NB4 (cell line): Measurements from ENCODE around the gene OTOF.

Experiments
- CTCF ChIP-seq: IDR thresholded peaks from one replicate; pipeline ENCODE4 v1.5.1; 2012; ENCODE audit warnings: low read depth, low read length
- MYC ChIP-seq: IDR thresholded peaks from 2 replicates; pipeline ENCODE4 v1.6.1; 2011; ENCODE audit warnings: low read depth, low read length
- POLR2A ChIP-seq: IDR thresholded peaks from 2 replicates; pipeline ENCODE4 v1.6.1; 2011; ENCODE audit warnings: mild to moderate bottlenecking; ENCODE audit not compliant: insufficient read length; ENCODE audit errors: extremely low read depth
- TF ChIP-seq, protein P1 (sequence below): IDR thresholded peaks from 2 replicates; pipeline ENCODE4 v1.6.1; 2011; ENCODE audit warnings: low read depth, low read length

DNA sequence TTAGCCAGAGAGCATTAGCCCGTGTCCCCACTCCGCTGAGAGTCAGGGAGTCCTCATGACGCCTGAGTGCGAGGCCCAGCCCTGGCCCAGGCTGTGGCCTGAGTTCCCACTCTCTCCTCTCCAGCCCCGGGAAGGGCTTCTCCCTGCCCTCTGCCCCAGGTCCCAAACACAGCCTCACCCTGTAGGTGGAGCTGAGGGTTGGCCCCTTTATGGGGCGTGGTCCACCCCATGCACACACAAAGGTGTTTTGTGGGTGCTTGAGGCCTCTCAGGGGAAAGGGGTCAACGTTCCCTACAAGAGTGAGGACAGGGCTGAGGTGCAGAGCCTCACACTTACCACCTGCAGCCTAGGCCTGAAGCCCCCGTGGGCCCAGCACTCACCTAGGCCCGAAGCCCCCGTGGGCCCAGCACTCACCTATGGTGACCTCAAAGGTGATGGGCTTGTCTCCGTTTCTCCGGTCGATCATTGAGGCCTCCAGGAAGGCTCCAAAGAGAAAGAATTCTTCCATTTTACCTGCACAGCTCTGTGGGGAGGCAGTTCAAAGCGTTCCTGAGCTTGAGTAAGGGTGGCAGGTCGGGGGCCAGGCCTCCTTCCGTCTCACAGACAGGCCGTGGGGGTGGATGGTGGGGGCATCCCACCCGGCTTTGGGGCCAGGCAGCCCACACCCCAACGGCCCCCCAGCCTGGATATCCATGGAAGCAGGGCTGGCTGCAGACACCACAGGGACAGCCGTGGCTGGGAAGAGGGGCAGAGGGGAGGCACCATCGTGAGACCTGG is 2.1 kb upstream of the OTOF start:
- TF ChIP-seq CTCF = no peak
- TF ChIP-seq, protein P1, sequence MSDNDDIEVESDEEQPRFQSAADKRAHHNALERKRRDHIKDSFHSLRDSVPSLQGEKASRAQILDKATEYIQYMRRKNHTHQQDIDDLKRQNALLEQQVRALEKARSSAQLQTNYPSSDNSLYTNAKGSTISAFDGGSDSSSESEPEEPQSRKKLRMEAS = no peak
- no peak for TF ChIP-seq MYC
- TF ChIP-seq POLR2A = no peak
